Stimulated activated CD8-positive, alpha-beta memory T cell treated with anti-CD3 and anti-CD28 coated beads, Interleukin-15, amount 100 ng/mL, for 4 hours (primary cell): ENCODE results near the gene TAF1.
"Not testable (repeated sequence)": the region's sequence is repeated elsewhere in the genome, so short reads cannot be mapped to it uniquely, and the experiment has no call there.

Experiments used
- DNase-seq, 2 donors: peaks; one replicate each; pipeline ENCODE4 v3.0.0-alpha.2; 2020; ENCODE audit warnings: low read depth in 2 of 2

Gene TAF1

GRCh38 chrX:71439420-71439819, 73.3 kb downstream of the TAF1 start:
- DNase-seq: no peak

- DNase-seq: no peak
Measured at GRCh38 chrX:71439896-71440295, 73.7 kb downstream of the TAF1 start.

DNA sequence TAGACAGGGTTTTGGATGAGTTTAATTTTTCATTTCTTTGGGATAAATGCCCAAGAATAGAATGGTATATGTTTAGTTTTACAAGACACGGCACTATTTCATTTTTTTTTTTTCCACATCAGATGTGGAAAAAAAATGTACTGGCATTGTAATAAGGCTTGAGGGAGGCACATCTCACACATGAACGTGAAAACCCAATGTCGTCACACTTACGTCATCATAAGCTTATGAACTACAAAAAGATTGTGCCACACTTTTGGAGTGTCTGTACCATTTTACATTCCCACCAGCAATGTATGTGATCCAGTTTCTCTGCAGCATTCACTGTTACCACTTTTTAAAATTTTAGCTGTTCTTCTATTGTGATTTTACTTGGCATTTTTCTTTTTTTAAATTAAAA, 74.2 kb downstream of the TAF1 start:
- DNase-seq: no peak

DNA sequence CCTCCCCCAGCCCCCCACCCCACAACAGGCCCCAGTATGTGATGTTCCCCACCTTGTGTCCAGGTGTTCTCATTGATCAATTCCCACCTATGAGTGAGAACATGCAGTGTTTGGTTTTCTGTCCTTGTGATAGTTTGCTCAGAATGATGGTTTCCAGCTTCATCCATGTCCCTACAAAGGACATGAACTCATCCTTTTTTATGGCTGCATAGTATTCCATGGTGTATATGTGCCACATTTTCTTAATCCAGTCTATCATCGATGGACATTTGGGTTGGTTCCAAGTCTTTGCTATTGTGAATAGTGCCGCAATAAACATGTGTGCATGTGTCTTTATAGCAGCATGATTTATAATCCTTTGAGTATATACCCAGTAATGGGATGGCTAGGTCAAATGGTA, 75.7 kb downstream of the TAF1 start:
- DNase-seq: not testable (repeated sequence)

DNA sequence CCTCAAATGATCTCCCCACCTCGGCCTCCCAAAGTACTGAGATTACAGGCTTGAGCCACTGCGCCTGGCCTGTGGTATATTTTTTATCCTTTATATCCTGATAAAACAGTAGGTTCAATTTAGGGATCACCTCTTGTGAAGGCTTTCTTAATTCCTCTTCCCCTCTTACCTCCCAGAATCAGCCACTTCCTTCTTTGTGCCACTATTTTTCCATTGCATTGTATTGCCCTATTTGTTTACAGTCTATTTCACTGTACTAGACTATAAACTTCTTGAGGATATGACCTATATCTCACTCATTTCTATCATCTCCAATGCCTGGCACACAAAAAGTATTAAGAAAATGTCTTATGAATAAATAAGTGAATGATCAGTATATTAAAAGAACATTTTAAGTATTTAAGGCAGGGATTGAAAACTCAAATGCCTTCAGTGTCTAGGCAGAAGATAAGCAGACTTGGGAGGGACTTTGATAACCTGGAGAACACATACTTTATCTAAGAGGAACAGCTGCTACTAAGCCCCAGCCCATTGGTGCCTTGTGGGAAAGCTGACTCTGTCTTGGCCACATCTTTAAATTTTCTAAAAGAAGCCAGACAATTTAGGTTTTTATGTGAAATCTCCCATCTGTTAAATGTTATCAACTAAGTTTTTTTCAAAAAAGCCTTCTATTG, 84.4 kb downstream of the TAF1 start:
- no peak for DNase-seq

DNA sequence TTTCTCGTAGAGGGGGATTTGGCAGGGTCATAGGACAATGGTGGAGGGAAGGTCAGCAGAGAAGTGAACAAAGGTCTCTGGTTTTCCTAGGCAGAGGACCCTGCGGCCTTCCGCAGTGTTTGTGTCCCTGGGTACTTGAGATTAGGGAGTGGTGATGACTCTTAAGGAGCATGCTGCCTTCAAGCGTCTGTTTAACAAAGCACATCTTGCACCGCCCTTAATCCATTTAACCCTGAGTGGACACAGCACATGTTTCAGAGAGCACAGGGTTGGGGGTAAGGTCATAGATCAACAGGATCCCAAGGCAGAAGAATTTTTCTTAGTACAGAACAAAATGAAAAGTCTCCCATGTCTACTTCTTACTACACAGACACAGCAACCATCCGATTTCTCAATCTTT, 85.4 kb downstream of the TAF1 start:
- DNase-seq: not testable (repeated sequence)

GRCh38 chrX:71453056-71453455, 86.9 kb downstream of the TAF1 start:
- DNase-seq: no peak

DNA sequence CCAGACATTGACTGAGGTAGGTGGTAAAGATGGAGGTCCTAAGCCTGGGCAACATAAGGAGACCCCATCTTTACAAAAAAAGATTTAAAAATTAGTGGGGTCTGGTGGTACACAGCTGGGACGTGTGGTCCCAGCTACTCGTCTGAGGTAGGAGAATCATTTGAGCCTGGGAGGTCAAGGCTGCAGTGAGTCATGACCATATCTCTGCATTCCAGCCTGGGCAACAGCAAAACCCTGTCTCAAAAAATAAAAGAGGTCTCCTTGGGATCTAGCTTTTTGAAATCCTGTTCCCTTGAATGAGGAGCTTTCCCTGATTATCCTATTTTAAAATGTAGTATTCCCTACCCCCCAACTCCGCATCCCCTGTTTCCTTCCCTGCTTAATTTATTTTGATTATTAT, 88.1 kb downstream of the TAF1 start:
- DNase-seq: no peak

- no peak for DNase-seq
Measured at GRCh38 chrX:71458866-71459265, 92.7 kb downstream of the TAF1 start.

- DNase-seq: no peak
Measured at GRCh38 chrX:71464968-71465367, 98.8 kb downstream of the TAF1 start.

- DNase-seq: no peak
Measured at GRCh38 chrX:71466979-71467523, 100.9 kb downstream of the TAF1 start.

- DNase-seq: no peak
Measured at GRCh38 chrX:71475785-71476540, 109.8 kb downstream of the TAF1 start.

- no peak for DNase-seq
Measured at GRCh38 chrX:71482228-71482958, 116.2 kb downstream of the TAF1 start.

- no peak for DNase-seq
Measured at GRCh38 chrX:71487814-71488213, 121.7 kb downstream of the TAF1 start.

DNA sequence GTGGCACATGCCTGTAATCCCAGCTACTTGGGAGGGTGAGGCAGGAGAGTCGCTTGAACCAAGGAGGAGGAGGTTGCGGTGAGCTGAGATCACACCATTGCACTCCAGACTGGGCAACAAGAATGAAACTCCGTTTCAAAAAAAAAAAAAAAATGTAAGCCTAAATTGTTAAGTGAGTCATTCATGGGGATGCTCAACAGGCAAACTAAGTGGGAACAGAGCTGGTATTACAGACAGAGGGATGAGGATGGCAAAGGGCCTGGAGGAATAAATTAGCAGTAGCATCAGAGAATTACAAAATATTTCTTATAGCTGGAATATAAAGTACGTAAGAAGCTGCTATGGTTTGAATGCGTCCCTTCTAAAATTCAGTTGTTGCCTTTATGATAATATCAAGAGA, 123.4 kb downstream of the TAF1 start:
- DNase-seq: no peak

DNA sequence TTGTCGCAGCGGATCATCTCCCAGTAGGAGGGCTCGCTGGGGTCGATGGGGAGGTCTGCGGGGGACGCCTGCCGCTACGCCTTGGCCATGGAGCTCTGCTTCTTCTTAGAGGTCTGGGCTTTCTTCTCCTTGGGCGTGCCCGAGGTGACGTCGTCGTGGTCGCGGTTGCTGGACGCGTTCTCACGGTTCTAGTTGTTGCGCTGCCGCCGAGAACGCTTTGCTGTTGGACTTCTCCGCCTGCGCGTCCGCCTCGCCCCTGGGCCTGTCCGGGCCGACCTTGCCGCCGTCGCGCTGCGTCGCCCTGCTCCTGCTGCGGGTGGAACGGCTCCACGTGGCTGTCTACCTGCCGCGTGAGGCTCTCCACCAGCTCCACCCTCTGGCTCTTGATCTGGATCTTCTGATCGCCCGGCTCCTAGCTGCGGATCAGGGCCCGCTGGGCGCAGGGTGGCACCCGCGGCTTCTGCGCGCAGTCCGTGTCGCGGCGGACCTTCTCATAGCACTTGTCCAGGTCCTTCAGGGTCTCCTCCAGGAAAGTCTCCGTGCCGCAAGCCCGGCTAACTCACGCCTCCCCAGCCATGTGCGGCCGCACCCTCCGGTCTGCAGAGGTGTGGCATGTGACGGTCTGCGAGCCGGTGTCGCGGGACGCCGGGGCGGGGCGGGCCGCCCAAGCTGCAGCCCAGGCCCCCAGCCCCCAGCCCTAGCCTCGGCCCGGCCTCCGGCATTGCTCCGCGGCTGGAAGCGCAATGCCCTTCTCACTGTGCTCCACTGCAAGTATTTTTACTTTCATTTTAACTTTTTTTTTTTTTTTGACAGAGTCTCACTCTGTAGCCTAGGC, 126.3 kb downstream of the TAF1 start:
- peak; percentile 10 to 26 for DNase-seq

- no peak for DNase-seq
Measured at GRCh38 chrX:71493111-71493613, 127.0 kb downstream of the TAF1 start.

- not testable (repeated sequence) for DNase-seq
Measured at GRCh38 chrX:71495979-71496378, 129.8 kb downstream of the TAF1 start.

DNA sequence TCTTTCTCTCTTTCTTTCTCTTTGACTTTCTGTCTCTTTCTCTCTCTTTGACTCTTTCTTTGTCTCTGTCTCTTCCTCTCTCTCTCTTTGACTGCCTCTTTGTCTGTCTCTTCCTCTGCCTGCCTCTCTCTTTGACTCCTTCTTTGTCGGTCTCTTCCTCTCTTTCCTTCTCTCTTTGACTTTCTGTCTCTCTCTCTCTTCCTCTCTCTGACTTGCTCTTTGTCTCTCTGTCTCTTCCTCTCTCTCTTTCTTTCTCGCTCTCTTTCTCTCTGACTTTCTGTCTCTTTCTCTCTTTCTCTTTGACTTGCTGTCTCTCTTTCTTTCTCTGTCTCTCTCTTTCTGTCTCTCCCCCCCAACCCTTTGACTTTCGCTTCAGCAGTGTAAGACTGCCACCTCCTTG, 130.3 kb downstream of the TAF1 start:
- no peak for DNase-seq

DNA sequence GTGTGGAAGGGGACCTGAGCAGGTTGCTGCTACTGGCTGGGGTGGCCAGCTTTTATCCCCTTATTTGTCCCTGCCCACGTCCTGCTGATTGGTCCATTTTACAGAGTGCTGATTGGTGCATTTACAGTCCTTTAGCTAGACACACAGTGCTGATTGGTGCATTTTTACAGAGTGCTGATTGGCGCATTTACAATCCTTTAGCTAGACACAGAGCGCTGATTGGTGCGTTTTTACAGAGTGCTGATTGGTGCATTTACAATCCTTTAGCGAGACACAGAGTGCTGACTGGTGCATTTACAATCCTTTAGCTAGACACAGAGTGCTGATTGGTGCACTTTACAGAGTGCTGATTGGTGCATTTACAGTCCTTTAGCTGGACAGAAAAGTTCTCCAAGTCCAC, 135.9 kb downstream of the TAF1 start:
- not testable (repeated sequence) for DNase-seq

DNA sequence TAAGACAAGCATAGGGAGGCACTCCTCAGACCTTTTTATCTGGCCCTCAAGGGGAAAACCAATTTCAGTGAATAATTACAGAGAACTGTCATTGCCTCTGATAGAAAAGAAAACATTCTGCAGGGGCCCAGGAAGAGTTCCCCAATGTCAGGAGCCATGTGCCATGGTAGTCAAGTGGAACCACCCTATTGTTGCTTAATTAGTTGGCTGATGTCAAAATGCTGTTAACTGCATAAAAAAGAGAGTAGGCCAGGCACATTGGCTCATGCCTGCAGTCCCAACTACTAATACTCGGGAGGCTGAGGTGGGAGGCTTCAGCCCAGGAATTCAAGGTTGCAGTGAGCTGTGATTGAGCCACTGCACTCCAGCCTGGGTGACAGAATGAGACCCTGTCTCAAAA, 138.2 kb downstream of the TAF1 start:
- no peak for DNase-seq
